A549 (cell line): ENCODE data around the gene CRYGN. TPM values are rescaled to one million over a fixed set of nuclear protein-coding genes. Genes with fewer than 3 reads are reported as not detected.

Source experiments
- ATAC-seq, 2 experiments: fragments of 200-7000 bp in 1 of 2; fragments of >200 bp in 1 of 2; cut with Nextera tagmentation in 1 of 2; cut with Tn5 transposase in 1 of 2; 3 replicates each; pipeline versions ENCODE4 v1.8.0 to v1.9.1; 2018 to 2020; ENCODE audit warnings: mild to moderate bottlenecking in 1 of 2, moderate library complexity in 1 of 2
- CTCF ChIA-PET: fragments of 300-600 bp; sonication (Branson Sonifier 250); formaldehyde crosslinking; extraction: SDS; loops from one replicate; lab custom pipeline; 2021; ENCODE audit warnings: antibody characterized with exemption, inconsistent platforms; lab: Yijun Ruan, JAX
- POLR2A ChIA-PET: fragments of 350-600 bp; formaldehyde crosslinking; extraction: SDS; loops from one replicate; lab custom pipeline; 2021; ENCODE audit warnings: antibody characterized with exemption, inconsistent platforms; lab: Yijun Ruan, JAX
- DNase-seq, 2 experiments: peaks; one replicate each; pipeline versions ENCODE4 v3.0.0 to v3.0.0-alpha.2; 2011 to 2016; ENCODE audit warnings: low read depth in 1 of 2, low spot score in 1 of 2
- FAIRE-seq: peaks from 2 replicates; lab custom pipeline; 2011; peaks lifted over from hg19 to GRCh38; lab: Jason Lieb, UNC
- H3K27ac ChIP-seq, 2 experiments: fragments of >200 bp; sonication (Bioruptor Twin); formaldehyde crosslinking; 3 replicates each; pipeline ENCODE4 v1.5.1; 2016 to 2017
- H3K4me1 ChIP-seq: fragments of >200 bp; sonication (Bioruptor Twin); formaldehyde crosslinking; 3 replicates; pipeline ENCODE4 v1.6.1; 2016
- H3K4me2 ChIP-seq: fragments of >200 bp; sonication (Bioruptor Twin); formaldehyde crosslinking; 3 replicates; pipeline ENCODE4 v1.6.1; 2016
- H3K4me3 ChIP-seq: fragments of >200 bp; sonication (Bioruptor Twin); formaldehyde crosslinking; 3 replicates; pipeline ENCODE4 v1.5.1; 2016
- H3K9me3 ChIP-seq: fragments of >200 bp; sonication (Bioruptor Twin); formaldehyde crosslinking; 3 replicates; pipeline ENCODE4 v1.6.1; 2016
- CBX8 ChIP-seq: fragments of 200-600 bp; sonication (generic); IDR thresholded peaks from 2 replicates; pipeline ENCODE4 v1.6.1; 2016
- CEBPB ChIP-seq, 2 experiments: fragments of >200 bp in 1 of 2; sonication (Bioruptor Twin) in 1 of 2; formaldehyde crosslinking in 1 of 2; IDR thresholded peaks; 2 replicates each; pipeline ENCODE4 v1.6.1; 2012 to 2016
- CHD2 ChIP-seq: fragments of 150-350 bp; IDR thresholded peaks from 2 replicates; pipeline ENCODE4 v1.6.1; 2014; ENCODE audit warnings: low read length; ENCODE audit not compliant: partially characterized antibody
- CTCF ChIP-seq: fragments of >200 bp; sonication (Bioruptor Twin); formaldehyde crosslinking; IDR thresholded peaks from 3 replicates; pipeline ENCODE4 v1.5.1; 2016
- EP300 ChIP-seq, 2 experiments: fragments of >200 bp; sonication (Bioruptor Twin); formaldehyde crosslinking; IDR thresholded peaks; 2 replicates in 1 of 2; 3 replicates in 1 of 2; pipeline ENCODE4 v1.6.1; 2016 to 2017
- FOSL2 ChIP-seq, 2 experiments: fragments of 450-650 bp in 1 of 2; fragments of >200 bp in 1 of 2; sonication (Bioruptor Twin) in 1 of 2; formaldehyde crosslinking; IDR thresholded peaks; 2 replicates each; pipeline versions ENCODE4 v1.5.0 to v1.6.1; 2016 to 2020; ENCODE audit warnings: mild to moderate bottlenecking in 1 of 2, moderate library complexity in 1 of 2
- FOXS1 ChIP-seq: fragments of 250-450 bp; sonication (Bioruptor Pico); IDR thresholded peaks from 2 replicates; pipeline ENCODE4 v1.5.0; 2020; ENCODE audit warnings: mild to moderate bottlenecking, moderate library complexity
- HES2 ChIP-seq: fragments of >200 bp; sonication (Bioruptor Twin); formaldehyde crosslinking; IDR thresholded peaks from 2 replicates; pipeline ENCODE4 v1.6.1; 2016
- HMGXB4 ChIP-seq: fragments of 250-450 bp; sonication (Bioruptor Pico); IDR thresholded peaks from 2 replicates; pipeline ENCODE4 v1.5.0; 2021; ENCODE audit warnings: mild to moderate bottlenecking, moderate library complexity, borderline replicate concordance
- HOXB5 ChIP-seq: fragments of 250-450 bp; sonication (Bioruptor Pico); IDR thresholded peaks from 2 replicates; pipeline ENCODE4 v1.5.0; 2020; ENCODE audit warnings: mild to moderate bottlenecking, moderate library complexity
- JUN ChIP-seq, 2 experiments: fragments of >200 bp; sonication (Bioruptor Twin); formaldehyde crosslinking; IDR thresholded peaks; 2 replicates in 1 of 2; 3 replicates in 1 of 2; pipeline ENCODE4 v1.6.1; 2016 to 2017
- JUNB ChIP-seq: fragments of >200 bp; sonication (Bioruptor Twin); formaldehyde crosslinking; IDR thresholded peaks from 2 replicates; pipeline ENCODE4 v1.6.1; 2016
- KDM1A ChIP-seq: fragments of 200-600 bp; sonication (generic); IDR thresholded peaks from 2 replicates; pipeline ENCODE4 v1.6.1; 2016; ENCODE audit warnings: low read depth, mild to moderate bottlenecking
- MAX ChIP-seq: IDR thresholded peaks from 2 replicates; pipeline ENCODE4 v1.6.1; 2012
- NPAS2 ChIP-seq: fragments of 250-450 bp; sonication (Bioruptor Pico); IDR thresholded peaks from 2 replicates; pipeline ENCODE4 v1.8.0; 2022; ENCODE audit warnings: mild to moderate bottlenecking, moderate library complexity, borderline replicate concordance
- PBX3 ChIP-seq: IDR thresholded peaks from 2 replicates; pipeline ENCODE4 v1.6.1; 2012
- PHF8 ChIP-seq: fragments of 200-600 bp; sonication (generic); IDR thresholded peaks from 2 replicates; pipeline ENCODE4 v1.6.1; 2016; ENCODE audit warnings: low read depth, mild to moderate bottlenecking, antibody characterized with exemption, moderate library complexity, borderline replicate concordance
- RAD21 ChIP-seq, 2 experiments: fragments of >200 bp in 1 of 2; sonication (Bioruptor Twin) in 1 of 2; formaldehyde crosslinking in 1 of 2; IDR thresholded peaks in 1 of 2; conservative IDR thresholded peaks in 1 of 2; 2 replicates in 1 of 2; 3 replicates in 1 of 2; pipeline ENCODE4 v1.6.1; 2012 to 2018; ENCODE audit warnings: inconsistent platforms in 1 of 2
- RCOR1 ChIP-seq: fragments of 150-350 bp; IDR thresholded peaks from 2 replicates; pipeline ENCODE4 v1.6.1; 2014; ENCODE audit warnings: antibody characterized with exemption, low read length, low read depth
- RFX5 ChIP-seq: fragments of 450-650 bp; IDR thresholded peaks from 2 replicates; pipeline ENCODE4 v1.7.1; 2014; ENCODE audit warnings: antibody characterized with exemption, mild to moderate bottlenecking, moderate library complexity
- SREBF2 ChIP-seq: fragments of 450-650 bp; IDR thresholded peaks from 2 replicates; pipeline ENCODE4 v1.6.1; 2014; ENCODE audit warnings: mild to moderate bottlenecking, moderate library complexity
- ZFP36 ChIP-seq: fragments of 450-650 bp; IDR thresholded peaks from 2 replicates; pipeline ENCODE4 v1.6.1; 2014; ENCODE audit warnings: borderline replicate concordance; ENCODE audit not compliant: partially characterized antibody
- WGBS: methylation state at CpG from one replicate; pipeline ENCODE4 v1.1.6; 2017; ENCODE audit errors: missing lambda C conversion rate; 5-methylcytosine and 5-hydroxymethylcytosine counted together
- polyA plus RNA-seq, 4 experiments: library from polyadenylated mRNA; depleted of rRNA in 3 of 4; stranded (reverse); fragments of >200 nt; fragmentation: RNase III in 1 of 4; extraction: RNeasy Plus Mini Kit Qiagen cat#74134 plus additional on column Dnase treatment in 1 of 4; gene quantifications; 2 replicates in 3 of 4; 3 replicates in 1 of 4; pipeline ENCODE4 v1.2.3, GENCODE V29; 2011 to 2017

Gene CRYGN
- polyA plus RNA-seq, 2 of the 4 experiments (the other 2 are of a cell fraction), result not detected

GRCh38 chr7:151426441-151426903 is 13.5 kb downstream of the CRYGN start:
- FAIRE-seq (no peak), DNase-seq (peak; percentile 77 to 83), ATAC-seq (peak; percentile 78 to 80)
- Histone ChIP-seq H3K4me3 (no peak overlapping the region), H3K4me2 (peak overlapping the region; percentile 87), H3K9me3 (peaks cover 11% of the 10 kb centered on the region), H3K27ac (peak overlapping the region; percentile 81 to 85), H3K4me1 (peaks cover 53% of the 10 kb centered on the region)
- 24% methylated on average over 12 of the region's 14 CpGs for WGBS
- TF ChIP-seq FOSL2 (IDR thresholded peaks at IDR 0.05) (peak; percentile 77), FOSL2 (CRISPR knock-in tag; IDR thresholded peaks at IDR 0.05) (peak; percentile 84), RAD21 (conservative IDR thresholded peaks at IDR 0.05 in 1 of 2, IDR thresholded peaks at IDR 0.05 in 1 of 2) (0 out of 5 replicates have a peak, but pooled peaks of 1 of the 2 experiments have one; percentile 17), JUNB (peak; percentile 66), EP300 (IDR thresholded peaks at IDR 0.05) (peak; percentile 31 to 76; a peak in 2 of 5 replicates), CEBPB (IDR thresholded peaks at IDR 0.05) (no peak), JUN (IDR thresholded peaks at IDR 0.05) (peak in 1 of 2 experiments; percentile 79; a peak in 3 of 5 replicates)
- ChIA-PET POLR2A (no interaction called here), CTCF (interaction anchor here (1.1 to 2.6 kb wide), 3 partner anchors 23 to 76 kb away, joined by 4 to 14 read pairs (median 6); no protein-coding TSS in a partner anchor)

GRCh38 chr7:151425670-151426440 is 14.1 kb downstream of the CRYGN start:
- TF ChIP-seq CEBPB (IDR thresholded peaks at IDR 0.05), result peak; percentile 84 to 90; a peak in 3 of 4 replicates
- TF ChIP-seq SREBF2, result no peak
- TF ChIP-seq, all 56 proteins: peak for 1
- FAIRE-seq, result no peak
- peaks cover 15% of the 10 kb centered on the region for H3K9me3 ChIP-seq
- peak; percentile 42 to 48; a peak in 3 of 6 replicates for ATAC-seq
- peak overlapping the region; percentile 87 for H3K4me2 ChIP-seq
- peaks cover 53% of the 10 kb centered on the region for H3K4me1 ChIP-seq
- peak in 1 of 2 experiments; percentile 52 for DNase-seq
- ChIA-PET CTCF (interaction anchor here (1.1 to 2.6 kb wide), 5 partner anchors 9 to 75 kb away, joined by 4 to 14 read pairs (median 6); no protein-coding TSS in a partner anchor), POLR2A (no interaction called here)
- H3K27ac ChIP-seq, result peak overlapping the region; percentile 81 to 85
- WGBS, result 53% methylated on average over 7 of the region's 7 CpGs
- 0 out of 3 replicates have a peak overlapping the region, but pooled peaks have one; percentile 18 for H3K4me3 ChIP-seq

- Histone ChIP-seq H3K4me3 (no peak overlapping the region), H3K4me2 (no peak overlapping the region), H3K4me1 (peaks cover 49% of the 10 kb centered on the region), H3K9me3 (peaks cover 25% of the 10 kb centered on the region), H3K27ac (peak overlapping the region; percentile 81 to 85; a peak in 4 of 6 replicates)
- CTCF ChIA-PET, result interaction anchor here (1.1 to 2.6 kb wide), 3 partner anchors 8 to 25 kb away, joined by 4 to 14 read pairs (median 6); no protein-coding TSS in a partner anchor
- POLR2A ChIA-PET, result no interaction called here
- DNase-seq, result no peak
- ATAC-seq, result no peak
- no peak for FAIRE-seq
- no peak for TF ChIP-seq RFX5
- TF ChIP-seq RCOR1, result no peak
- TF ChIP-seq RAD21 (conservative IDR thresholded peaks at IDR 0.05 in 1 of 2, IDR thresholded peaks at IDR 0.05 in 1 of 2), result no peak
- TF ChIP-seq HOXB5 (CRISPR knock-in tag), result no peak
- TF ChIP-seq JUNB, result no peak
- no peak for TF ChIP-seq FOXS1 (CRISPR knock-in tag)
- no peak for TF ChIP-seq KDM1A
- no peak for TF ChIP-seq MAX
- 78% methylated on average over 5 of the region's 5 CpGs for WGBS
Measured at GRCh38 chr7:151424799-151425198, 15.1 kb downstream of the CRYGN start.

GRCh38 chr7:151423936-151424335 is 16.0 kb downstream of the CRYGN start:
- peak overlapping the region in 1 of 2 experiments; percentile 85; a peak in 4 of 6 replicates for H3K27ac ChIP-seq
- ATAC-seq, result no peak
- FAIRE-seq, result no peak
- ChIA-PET CTCF (interaction anchor here (2.8 kb wide), 1 partner anchor 24 kb away, joined by 22 read pairs; no protein-coding TSS in a partner anchor), POLR2A (no interaction called here)
- peaks cover 30% of the 10 kb centered on the region for H3K9me3 ChIP-seq
- no peak overlapping the region for H3K4me2 ChIP-seq
- DNase-seq, result no peak
- WGBS, result 89% methylated on average over 5 of the region's 5 CpGs
- peaks cover 40% of the 10 kb centered on the region for H3K4me1 ChIP-seq
- no peak overlapping the region for H3K4me3 ChIP-seq
- TF ChIP-seq ZFP36, result no peak
- no peak for TF ChIP-seq HES2
- no peak for TF ChIP-seq CHD2
- no peak for TF ChIP-seq NPAS2 (CRISPR knock-in tag)
- no peak for TF ChIP-seq SREBF2
- TF ChIP-seq HMGXB4, result no peak
- no peak for TF ChIP-seq RCOR1
- no peak for TF ChIP-seq CBX8
- TF ChIP-seq PHF8, result no peak
- no peak for TF ChIP-seq CTCF
- no peak for TF ChIP-seq PBX3
